Stimulated activated CD8-positive, alpha-beta memory T cell treated with anti-CD3 and anti-CD28 coated beads, Interleukin-12 subunit alpha, Interleukin-12 subunit beta, amount 100 ng/mL, for 24 hours (primary cell): ENCODE results near the gene TMSB4Y.

Experiments used
- DNase-seq: peaks from one replicate; pipeline ENCODE4 v3.0.0-alpha.2; 2020; ENCODE audit errors: extremely low read depth

TMSB4Y gene

GRCh38 chrY:13703568-13703968 lies at the start of gene TMSB4Y:
TMSB4Y (plus strand) TSS chrY:13703899.
- DNase-seq = peak; percentile 35

GRCh38 chrY:13664162-13664561 lies 39.5 kb upstream of the TMSB4Y start:
- DNase-seq = no peak

GRCh38 chrY:13671122-13671521 lies 32.6 kb upstream of the TMSB4Y start:
- DNase-seq = no peak

GRCh38 chrY:13702276-13702675 lies 1.4 kb upstream of the TMSB4Y start:
- no peak for DNase-seq

GRCh38 chrY:13704121-13704930 lies 627 bp downstream of the TMSB4Y start:
- no peak for DNase-seq

- DNase-seq = no peak
Measured at GRCh38 chrY:13705197-13705596, 1.5 kb downstream of the TMSB4Y start.

- no peak for DNase-seq
Measured at GRCh38 chrY:13708038-13708437, 4.3 kb downstream of the TMSB4Y start.

GRCh38 chrY:13718996-13719395 lies 15.3 kb downstream of the TMSB4Y start:
- DNase-seq = no peak

- no peak for DNase-seq
Measured at GRCh38 chrY:13729517-13729916, 25.8 kb downstream of the TMSB4Y start.

GRCh38 chrY:13738618-13739017 lies 34.9 kb downstream of the TMSB4Y start:
- DNase-seq = no peak

GRCh38 chrY:13751289-13752071 lies 47.8 kb downstream of the TMSB4Y start:
- no peak for DNase-seq

- DNase-seq = no peak
Measured at GRCh38 chrY:13754661-13755060, 51.0 kb downstream of the TMSB4Y start.
